T47D (cell line): ENCODE results near the gene UFC1.

Experiments
- DNase-seq, 2 experiments: peaks; one replicate each; pipeline versions ENCODE4 v3.0.0 to v3.0.0-alpha.2; 2011 to 2012; ENCODE audit warnings: low read depth in 1 of 2, low spot score in 1 of 2
- JUND ChIP-seq: IDR thresholded peaks from 2 replicates; pipeline ENCODE4 v1.6.1; 2012; ENCODE audit warnings: low read depth
- in situ Hi-C: cut with HindIII; loops from 2 replicates; pipeline ENCODE4 v1.10.0; 2016; ENCODE audit warnings: low sequenced_read_pairs, low pct_unique_long_range_greater_than_20kb

The UFC1 gene

DNA sequence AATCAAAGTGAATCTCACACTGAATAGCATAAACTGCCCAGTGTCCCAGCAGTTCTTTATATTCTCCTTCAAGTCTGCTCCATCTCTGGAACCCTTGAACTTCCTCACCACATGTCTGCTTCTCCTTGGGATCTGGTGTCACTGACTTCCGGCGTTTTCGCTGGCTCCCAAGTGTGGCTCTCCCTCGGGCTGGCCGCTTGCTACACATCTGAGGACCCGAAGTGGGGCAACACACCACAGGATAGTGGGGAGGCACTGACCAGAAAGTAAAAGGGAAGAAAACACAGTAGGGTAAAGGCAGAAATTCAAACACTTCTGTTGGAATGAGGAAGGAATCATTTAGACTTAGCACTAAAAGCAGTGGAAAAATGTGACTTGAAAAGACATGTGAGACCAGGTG, 30.8 kb upstream of the UFC1 start:
- in situ Hi-C loops: no loop called here
- no peak for DNase-seq
- TF ChIP-seq JUND: no peak

DNA sequence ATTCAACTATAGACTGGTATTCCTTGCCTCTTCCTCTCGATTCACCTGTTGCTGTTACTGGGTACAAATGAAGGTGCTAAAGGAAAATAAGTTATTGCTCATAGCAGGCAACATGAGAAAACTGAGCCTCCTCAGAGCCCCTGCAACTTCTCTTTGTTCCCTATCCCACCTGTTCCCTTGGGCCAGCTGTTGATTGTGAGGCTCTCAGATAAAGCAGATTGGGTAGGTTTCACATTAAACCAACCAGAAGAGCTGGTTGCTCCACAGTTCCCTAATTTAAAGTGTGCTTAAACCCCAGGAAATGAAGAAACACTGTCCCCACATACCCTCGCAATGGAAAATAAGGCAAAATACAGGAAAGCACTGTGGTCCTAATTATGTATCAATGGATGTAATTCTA, 26.1 kb upstream of the UFC1 start:
- no peak for DNase-seq
- no peak for TF ChIP-seq JUND
- in situ Hi-C loops: no loop called here

DNA sequence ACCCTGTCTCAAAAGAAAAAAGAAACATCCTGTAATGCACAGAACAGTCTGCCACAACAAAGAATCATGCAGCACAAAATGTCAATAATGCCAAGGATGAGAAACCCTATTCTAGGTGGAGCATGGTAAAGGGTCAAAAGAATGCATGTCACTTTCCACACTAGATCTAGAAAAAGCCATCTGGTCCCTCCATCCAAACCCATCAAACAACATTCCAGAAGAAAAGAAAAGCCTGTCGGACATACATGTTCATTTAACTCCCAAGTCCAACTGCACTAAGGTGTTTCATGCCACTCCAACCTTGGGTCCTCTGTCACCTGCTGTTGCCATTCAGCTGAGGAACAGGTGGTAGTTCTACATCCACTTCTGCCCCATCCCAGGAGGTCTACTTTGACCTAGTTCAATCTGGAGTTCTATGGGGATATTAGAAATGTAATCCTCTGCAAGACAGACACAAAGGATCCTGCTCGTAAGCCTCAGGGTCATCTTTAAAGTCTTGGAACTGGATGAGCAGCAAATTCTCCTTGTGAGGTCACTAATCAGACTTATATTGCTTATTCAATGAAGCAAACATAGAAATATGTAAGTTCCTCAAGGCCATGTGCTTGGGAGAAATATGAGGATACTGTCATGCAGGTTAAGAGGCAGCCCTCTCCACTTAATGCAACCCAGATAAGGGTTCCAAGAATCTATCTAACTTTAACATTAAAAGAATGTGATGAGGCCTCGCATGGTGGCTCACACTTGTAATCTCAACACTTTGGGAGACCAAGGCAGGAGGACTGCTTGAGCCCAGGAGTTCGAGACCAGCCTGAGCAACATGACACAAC, 25.0 kb upstream of the UFC1 start:
- in situ Hi-C loops: no loop called here
- TF ChIP-seq JUND: no peak
- no peak for DNase-seq

DNA sequence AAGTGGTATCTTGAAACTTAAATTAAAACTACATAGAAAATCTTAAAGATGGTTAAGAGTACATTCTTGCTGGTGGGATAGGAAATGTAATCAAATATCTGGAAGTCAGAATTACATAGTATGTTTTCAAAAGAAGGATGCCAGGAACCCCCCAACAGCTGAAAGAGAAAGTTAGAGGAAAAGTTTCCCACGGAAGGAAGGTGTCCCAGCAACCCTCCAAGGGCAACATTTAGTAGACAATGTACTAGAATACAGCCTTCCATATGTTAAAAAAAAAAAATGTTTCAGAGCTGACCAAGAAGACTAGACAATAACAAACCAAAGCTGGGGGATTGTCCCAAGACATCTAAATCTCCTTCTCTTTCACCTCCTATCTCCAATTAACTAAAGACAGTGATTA, 23.5 kb upstream of the UFC1 start:
- in situ Hi-C loops: no loop called here
- no peak for TF ChIP-seq JUND

DNA sequence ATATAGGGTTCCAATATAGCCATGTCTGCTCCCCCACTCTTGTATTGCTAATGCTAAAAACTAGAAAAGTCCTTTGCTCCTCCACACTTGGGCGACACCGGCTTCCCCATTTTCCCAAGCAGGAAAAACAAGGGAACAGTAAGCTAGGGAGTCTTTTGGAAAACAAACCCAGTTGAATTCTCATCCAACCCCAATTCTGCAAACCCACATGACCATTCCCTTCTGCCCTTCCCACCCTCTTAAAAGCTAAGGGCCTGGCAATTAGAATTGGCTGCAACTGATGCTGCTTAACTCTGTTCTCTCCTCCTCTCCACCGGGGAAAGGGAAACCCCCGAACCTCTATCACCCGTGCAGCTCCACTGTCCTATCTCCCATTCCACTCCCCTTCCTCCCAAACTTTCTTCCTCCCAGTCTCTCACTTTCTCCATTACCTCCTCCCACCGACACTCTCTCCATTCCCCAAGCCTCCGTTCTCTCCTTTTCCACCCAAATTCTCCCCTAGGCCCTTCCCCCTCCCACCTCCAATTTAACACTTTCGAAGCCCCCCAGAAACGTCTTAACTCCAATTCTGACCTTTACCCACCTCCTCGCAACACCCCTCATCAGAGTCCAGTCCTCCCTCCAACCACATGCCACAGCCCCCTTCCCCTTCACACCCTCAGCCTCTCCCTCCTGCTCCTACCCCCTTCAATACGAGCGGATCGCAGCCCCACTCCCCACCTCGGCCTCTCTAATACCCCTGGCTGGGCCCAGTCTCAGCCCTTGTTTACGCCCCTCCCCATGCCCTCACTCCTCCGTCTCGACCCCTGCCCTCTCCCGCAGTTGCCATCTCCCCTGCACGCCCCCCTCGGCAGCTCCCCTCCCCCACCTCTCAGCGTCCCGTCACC, 22.0 kb upstream of the UFC1 start:
- peak in 1 of 2 experiments; percentile 30 for DNase-seq
- TF ChIP-seq JUND: no peak
- in situ Hi-C loops: no loop called here

More for the DNA sequence above, 23.5 kb upstream of the UFC1 start:
- DNase-seq: no peak

DNA sequence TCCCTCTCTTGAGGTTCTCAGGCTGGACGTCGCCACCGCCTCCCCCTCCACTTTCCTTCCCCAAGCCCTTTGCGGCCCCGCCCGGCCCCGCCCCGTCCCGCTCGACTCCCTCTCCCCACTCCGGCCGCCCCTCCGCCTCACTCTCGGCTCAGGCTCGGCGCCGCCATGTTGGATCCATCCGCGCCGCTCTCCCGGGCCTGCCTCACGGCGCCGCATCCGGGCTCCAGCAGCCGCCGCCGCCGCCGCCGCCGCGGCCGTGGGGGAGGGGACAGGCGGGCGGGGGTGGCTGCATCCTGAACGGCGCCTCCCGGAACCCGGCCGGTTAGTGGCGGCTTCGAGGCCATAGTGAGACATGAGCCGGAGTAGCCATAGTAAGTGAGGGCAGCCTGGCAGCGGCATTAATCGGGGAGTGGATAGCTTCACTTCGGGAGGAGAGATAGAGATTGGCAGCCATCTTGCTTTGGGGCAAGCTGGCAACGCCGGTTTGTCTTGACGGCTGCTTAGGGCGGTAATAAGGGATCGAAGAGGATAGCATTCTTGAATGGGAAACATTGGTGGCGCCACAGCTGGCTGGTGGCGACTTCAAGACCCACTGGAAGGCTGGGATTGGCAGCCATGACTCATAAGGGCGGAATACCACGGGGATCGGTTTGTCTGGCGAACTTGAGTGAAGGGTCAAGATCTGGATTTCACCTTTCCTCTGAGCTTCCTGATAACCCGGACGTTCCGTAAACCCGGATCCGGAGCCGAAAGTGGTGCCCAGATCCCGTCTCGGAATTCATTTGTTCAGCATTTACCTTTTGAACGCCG, 21.2 kb upstream of the UFC1 start, which contains the start of gene DEDD:
DEDD (minus strand) TSS at position 258 of the 810 bp plus-strand sequence. CDS start 8,205 bp downstream, outside the sequence.
- peak; percentile 92 to 99 for DNase-seq
- TF ChIP-seq JUND: no peak
- in situ Hi-C loops: no loop called here

DNA sequence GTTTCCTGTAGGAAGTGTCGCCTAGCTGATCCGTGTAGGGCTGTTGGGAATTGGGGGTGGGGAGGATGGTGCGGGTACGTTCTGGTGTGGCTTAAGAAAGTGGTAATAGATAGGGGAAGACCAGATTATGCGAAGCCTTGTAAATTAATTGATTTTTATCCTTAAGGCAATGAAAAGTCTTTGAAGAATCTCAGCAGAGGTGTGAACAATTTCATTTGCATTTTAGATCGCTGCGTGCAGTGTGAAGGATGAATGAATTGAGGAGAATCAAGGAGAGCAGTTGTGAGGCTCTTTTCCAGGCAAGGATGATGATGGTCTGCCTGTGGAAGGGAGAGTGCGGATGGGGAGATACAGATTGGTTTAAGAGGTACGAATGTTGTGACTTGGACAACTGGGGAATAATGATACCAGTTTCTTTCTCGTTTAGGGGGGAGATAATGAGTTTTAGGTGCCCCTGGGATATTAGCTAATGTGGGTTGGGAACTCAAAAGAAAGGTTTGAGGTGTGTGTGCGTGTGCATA, 20.5 kb upstream of the UFC1 start:
- no peak for TF ChIP-seq JUND
- in situ Hi-C loops: no loop called here
- DNase-seq: peak in 1 of 2 experiments; percentile 58

DNA sequence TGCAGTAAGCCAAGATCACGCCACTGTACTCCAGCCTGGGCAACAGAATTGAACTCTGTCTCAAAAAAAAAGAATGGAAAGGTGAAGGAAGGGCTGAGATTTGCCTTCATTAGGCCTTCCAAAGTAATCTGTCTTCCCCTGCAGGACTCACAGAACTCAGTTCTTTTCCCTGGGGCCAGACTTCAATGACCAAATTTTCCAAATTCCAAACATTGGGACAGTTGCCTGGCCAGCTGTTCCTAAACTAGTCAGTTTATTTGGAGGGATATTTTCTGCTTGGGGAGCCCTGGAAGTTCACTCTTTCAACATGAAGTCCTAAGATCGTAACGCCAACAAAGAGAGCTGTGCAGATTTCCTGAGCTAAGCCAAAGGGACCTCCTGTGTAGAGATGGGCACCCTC, 15.9 kb upstream of the UFC1 start:
- in situ Hi-C loops: no loop called here
- DNase-seq: no peak
- TF ChIP-seq JUND: no peak

DNA sequence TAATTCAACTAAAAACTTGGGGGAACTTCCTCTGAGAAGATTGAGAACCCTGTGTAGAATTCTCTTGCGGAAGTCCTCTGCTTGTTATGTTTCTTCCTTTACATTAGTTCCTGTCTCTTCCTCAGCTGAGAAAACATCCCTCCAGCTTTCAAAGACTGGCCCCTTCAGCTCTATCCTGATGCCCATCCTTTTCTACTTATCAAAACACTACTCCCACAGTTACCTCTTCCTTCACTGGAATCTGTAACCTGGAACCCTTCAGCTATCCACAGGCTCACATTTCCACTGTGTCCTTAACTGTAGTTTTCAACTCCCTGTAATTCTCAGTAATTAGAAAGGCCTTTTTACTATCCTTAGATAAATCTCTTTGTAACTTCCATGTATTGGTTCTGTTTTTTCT, 15.3 kb upstream of the UFC1 start:
- in situ Hi-C loops: no loop called here
- TF ChIP-seq JUND: no peak
- no peak for DNase-seq

DNA sequence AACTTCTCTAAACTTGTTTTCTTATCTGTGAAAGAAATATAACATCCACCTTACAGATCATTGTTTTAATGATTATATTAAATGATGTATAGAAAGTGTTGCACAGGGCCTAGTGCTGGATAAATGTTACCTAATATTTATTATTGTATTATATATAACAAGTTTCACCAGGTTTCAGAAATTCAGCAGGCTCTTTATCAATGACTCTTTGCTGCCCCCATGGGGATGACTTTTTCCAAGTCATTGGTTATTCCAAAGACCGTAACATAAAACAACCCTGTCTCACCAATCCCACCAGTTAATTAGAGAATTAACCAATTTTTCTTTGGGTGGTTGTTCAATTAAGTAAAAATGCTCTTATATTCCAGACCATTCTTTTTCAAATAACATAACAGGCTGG, 14.0 kb upstream of the UFC1 start:
- peak in 1 of 2 experiments; percentile 67 for DNase-seq
- TF ChIP-seq JUND: no peak
- in situ Hi-C loops: no loop called here

DNA sequence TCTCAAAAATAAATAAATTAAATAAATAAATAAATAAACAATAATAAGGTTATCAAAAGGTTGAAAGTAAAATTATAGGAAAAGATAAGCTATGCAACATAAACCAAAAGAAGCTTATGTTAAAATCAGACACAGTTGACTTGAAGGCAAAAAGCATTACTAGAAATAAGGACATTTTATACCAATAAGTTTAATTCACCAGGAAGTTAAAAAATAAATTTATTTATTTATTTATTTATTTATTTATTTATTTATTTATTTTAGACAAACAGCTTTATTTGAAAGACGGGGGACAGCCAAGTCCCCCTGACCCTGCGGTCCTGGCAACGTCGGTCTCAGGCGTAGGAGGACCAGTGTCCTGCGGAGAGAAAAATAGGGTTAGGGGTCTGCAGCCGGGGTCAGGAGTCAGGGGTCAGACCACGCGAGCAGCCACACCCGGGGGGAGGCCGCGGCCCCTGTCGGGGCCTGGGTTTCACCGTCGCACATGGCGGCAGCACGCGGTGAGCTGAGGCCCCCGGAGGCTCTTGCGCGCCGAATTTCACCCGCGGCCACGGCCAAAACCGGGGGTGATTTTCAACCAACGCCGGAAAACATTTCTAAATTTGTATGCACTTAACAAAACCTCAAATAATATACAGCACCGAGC, 12.9 kb upstream of the UFC1 start:
- in situ Hi-C loops: no loop called here

DNA sequence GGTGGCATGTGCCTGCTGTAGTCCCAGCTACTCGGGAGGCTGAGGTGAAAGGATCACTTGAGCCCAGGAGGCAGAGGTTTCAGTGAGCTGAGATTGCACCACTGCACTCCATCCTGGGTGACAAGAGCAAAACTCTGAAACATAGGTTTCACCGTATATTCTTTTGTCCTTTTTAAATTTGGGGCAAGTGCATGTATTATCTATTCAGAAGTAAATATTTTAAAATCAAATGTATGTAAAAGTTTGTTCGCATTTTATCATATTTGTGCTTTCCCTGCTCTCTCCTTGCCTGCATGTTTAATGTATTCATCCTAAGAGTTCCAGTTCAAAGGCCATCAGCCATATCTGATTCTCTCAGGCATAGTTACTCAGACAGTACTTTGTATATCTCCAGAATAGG, 7.9 kb upstream of the UFC1 start:
- no peak for DNase-seq
- in situ Hi-C loops: no loop called here
- no peak for TF ChIP-seq JUND

More for the DNA sequence above, 12.9 kb upstream of the UFC1 start:
- no peak for TF ChIP-seq JUND
- DNase-seq: no peak
